ENCODE data around the gene LZTFL1.

The LZTFL1 gene

DNA sequence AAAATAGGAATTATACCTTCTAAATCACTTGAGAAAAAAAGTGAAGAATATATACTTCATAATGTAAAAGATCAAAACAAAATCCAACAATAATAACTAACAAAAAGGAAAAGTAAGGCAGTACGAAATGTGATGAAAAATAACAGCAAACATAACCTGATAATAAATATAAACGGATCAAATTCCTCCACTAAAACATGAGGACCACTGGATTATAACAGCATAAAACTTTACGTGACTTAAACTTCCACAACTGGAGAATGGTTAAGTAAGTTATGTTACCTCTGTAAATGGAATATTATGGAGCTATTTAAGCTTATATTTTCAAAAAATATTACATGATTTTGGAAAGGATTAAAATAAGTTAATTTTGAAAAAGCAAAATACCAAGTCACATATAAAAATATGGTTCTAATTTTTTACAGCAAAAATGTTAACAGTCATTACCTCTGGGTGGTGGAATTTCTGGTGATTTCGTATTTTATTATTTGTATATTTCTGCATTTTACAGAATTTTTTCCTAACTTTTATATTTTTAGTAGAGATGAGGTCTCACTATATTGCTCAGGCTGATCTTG is 52.6 kb downstream of the LZTFL1 start:
- TF ChIP-seq EZH2phosphoT487 (IDR thresholded peaks at IDR 0.05; ENCODE audit: borderline replicate concordance, low read length): no peak
- TF ChIP-seq, protein P1, sequence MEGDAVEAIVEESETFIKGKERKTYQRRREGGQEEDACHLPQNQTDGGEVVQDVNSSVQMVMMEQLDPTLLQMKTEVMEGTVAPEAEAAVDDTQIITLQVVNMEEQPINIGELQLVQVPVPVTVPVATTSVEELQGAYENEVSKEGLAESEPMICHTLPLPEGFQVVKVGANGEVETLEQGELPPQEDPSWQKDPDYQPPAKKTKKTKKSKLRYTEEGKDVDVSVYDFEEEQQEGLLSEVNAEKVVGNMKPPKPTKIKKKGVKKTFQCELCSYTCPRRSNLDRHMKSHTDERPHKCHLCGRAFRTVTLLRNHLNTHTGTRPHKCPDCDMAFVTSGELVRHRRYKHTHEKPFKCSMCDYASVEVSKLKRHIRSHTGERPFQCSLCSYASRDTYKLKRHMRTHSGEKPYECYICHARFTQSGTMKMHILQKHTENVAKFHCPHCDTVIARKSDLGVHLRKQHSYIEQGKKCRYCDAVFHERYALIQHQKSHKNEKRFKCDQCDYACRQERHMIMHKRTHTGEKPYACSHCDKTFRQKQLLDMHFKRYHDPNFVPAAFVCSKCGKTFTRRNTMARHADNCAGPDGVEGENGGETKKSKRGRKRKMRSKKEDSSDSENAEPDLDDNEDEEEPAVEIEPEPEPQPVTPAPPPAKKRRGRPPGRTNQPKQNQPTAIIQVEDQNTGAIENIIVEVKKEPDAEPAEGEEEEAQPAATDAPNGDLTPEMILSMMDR (IDR thresholded peaks at IDR 0.05; ENCODE audit: low read depth, low read length, poor library complexity, severe bottlenecking): no peak
- Histone ChIP-seq H3F3A (ENCODE audit: control insufficient read depth, insufficient read depth) (no peaks in the 10 kb centered on the region), H3K9me3 (ENCODE audit: control insufficient read depth, insufficient read depth, low read length) (peaks cover 5% of the 10 kb centered on the region; the same call in 1 of the 2 replicates), H3K9me2 (replicated peaks; ENCODE audit: control insufficient read depth, low read length) (no peaks in the 10 kb centered on the region), H3K4me3 (ENCODE audit: low read length) (no peak overlapping the region), H3K36me3 (ENCODE audit: control insufficient read depth, low read length) (no peaks in the 10 kb centered on the region), H3K4me2 (ENCODE audit: low read length) (no peak overlapping the region), H3K27me3 (ENCODE audit: control insufficient read depth, low read length) (no peaks in the 10 kb centered on the region), H4K20me1 (ENCODE audit: control insufficient read depth, insufficient read depth, low read depth, low read length) (no peaks in the 10 kb centered on the region), H3K79me2 (ENCODE audit: control insufficient read depth, low read length) (no peaks in the 10 kb centered on the region), H3K27ac (ENCODE audit: low read depth, low read length) (no peak overlapping the region), H3K4me1 (ENCODE audit: control insufficient read depth, low read length) (peaks cover 7% of the 10 kb centered on the region)

DNA sequence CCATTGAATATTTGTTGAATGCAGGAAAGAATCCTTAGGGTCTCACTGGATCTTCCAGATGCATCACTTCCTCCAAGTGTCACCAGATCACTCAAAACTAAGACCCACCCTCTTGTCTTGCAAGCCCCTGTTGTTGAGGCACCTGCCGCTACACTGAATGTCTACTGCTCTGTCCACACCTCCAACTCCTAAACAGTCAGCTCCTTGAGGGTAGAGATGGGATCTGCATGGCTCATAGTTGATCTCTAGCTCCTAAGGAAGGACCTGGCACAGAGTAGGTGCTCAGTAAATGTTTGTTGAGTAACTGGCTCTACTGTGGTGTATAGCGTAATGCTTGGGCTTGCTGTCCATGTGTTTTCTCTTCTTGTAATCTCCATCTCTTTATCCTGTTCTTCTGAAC is 54.4 kb downstream of the LZTFL1 start:
- H3K27me3 ChIP-seq (ENCODE audit: control insufficient read depth, low read length): no peaks in the 10 kb centered on the region
- H3F3A ChIP-seq (ENCODE audit: control insufficient read depth, insufficient read depth): no peaks in the 10 kb centered on the region
- no peak overlapping the region for H3K27ac ChIP-seq (ENCODE audit: low read depth, low read length)
- TF ChIP-seq EZH2phosphoT487 (IDR thresholded peaks at IDR 0.05; ENCODE audit: borderline replicate concordance, low read length): no peak
- TF ChIP-seq, protein P1 (IDR thresholded peaks at IDR 0.05; ENCODE audit: low read depth, low read length, poor library complexity, severe bottlenecking): no peak
- H3K4me2 ChIP-seq (ENCODE audit: low read length): no peak overlapping the region
- no peaks in the 10 kb centered on the region for H3K36me3 ChIP-seq (ENCODE audit: control insufficient read depth, low read length)
- H3K79me2 ChIP-seq (ENCODE audit: control insufficient read depth, low read length): no peaks in the 10 kb centered on the region
- H3K4me3 ChIP-seq (ENCODE audit: low read length): no peak overlapping the region
- peaks cover 5% of the 10 kb centered on the region; the same call in 1 of the 2 replicates for H3K9me3 ChIP-seq (ENCODE audit: control insufficient read depth, insufficient read depth, low read length)
- H3K4me1 ChIP-seq (ENCODE audit: control insufficient read depth, low read length): peaks cover 7% of the 10 kb centered on the region
- H3K9me2 ChIP-seq (replicated peaks; ENCODE audit: control insufficient read depth, low read length): no peaks in the 10 kb centered on the region
- H4K20me1 ChIP-seq (ENCODE audit: control insufficient read depth, insufficient read depth, low read depth, low read length): no peaks in the 10 kb centered on the region

DNA sequence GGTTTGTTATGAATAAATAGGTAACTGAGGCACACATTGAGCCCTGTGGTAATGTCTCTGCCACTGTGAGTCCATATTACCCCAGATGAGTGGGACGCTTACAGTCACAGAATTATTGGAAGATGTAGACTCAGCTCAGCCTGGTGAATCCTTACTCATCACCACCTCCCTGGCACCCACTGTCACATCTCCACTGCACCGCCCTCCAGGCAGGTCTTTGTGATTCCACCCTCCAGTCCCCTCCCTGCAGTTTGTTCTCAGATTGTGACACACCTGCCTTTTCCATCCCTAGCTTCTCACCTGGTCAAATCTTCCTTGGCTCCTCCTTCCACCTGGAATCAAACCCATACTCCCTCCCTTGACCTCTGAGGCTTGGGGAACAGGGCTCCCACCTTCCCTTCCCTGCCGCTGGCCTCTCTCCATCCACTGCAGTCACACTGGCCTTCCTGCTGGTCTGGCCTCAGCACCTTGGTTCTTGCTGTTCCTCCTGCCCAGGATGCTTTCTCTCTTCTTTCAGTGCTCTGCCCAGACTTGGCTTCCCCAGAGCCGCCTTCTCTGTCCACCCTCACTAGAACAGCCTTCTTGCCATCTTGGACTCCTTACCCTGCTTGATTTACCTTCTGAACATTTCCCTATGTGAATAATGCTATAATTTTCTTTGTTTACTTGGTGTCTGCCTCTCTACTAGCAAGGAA is 55.0 kb downstream of the LZTFL1 start:
- H3K79me2 ChIP-seq (ENCODE audit: control insufficient read depth, low read length): no peaks in the 10 kb centered on the region
- H4K20me1 ChIP-seq (ENCODE audit: control insufficient read depth, insufficient read depth, low read depth, low read length): no peaks in the 10 kb centered on the region
- no peaks in the 10 kb centered on the region for H3K9me2 ChIP-seq (replicated peaks; ENCODE audit: control insufficient read depth, low read length)
- H3K27ac ChIP-seq (ENCODE audit: low read depth, low read length): no peak overlapping the region
- H3K9me3 ChIP-seq (ENCODE audit: control insufficient read depth, insufficient read depth, low read length): peaks cover 5% of the 10 kb centered on the region; the same call in 1 of the 2 replicates
- H3K4me1 ChIP-seq (ENCODE audit: control insufficient read depth, low read length): peaks cover 7% of the 10 kb centered on the region
- H3K4me3 ChIP-seq (ENCODE audit: low read length): no peak overlapping the region
- no peak overlapping the region for H3K4me2 ChIP-seq (ENCODE audit: low read length)
- H3F3A ChIP-seq (ENCODE audit: control insufficient read depth, insufficient read depth): no peaks in the 10 kb centered on the region
- H3K36me3 ChIP-seq (ENCODE audit: control insufficient read depth, low read length): no peaks in the 10 kb centered on the region
- TF ChIP-seq, protein P1 (IDR thresholded peaks at IDR 0.05; ENCODE audit: low read depth, low read length, poor library complexity, severe bottlenecking): no peak
- no peak for TF ChIP-seq EZH2phosphoT487 (IDR thresholded peaks at IDR 0.05; ENCODE audit: borderline replicate concordance, low read length)
- H3K27me3 ChIP-seq (ENCODE audit: control insufficient read depth, low read length): no peaks in the 10 kb centered on the region

Measured in DOHH2 (cell line).